CD4-positive, alpha-beta memory T cell (primary cell): ENCODE results near the gene TCF4. TPM values are rescaled to one million over a fixed set of nuclear protein-coding genes. Genes with fewer than 3 reads are reported as not detected.

ENCODE experiments used
- CTCF ChIA-PET: fragments of 350-600 bp; sonication (Branson Sonifier 250); formaldehyde crosslinking; loops from one replicate; lab custom pipeline; 2021; ENCODE audit warnings: inconsistent platforms; ENCODE audit not compliant: partially characterized antibody; lab: Charles Lee
- POLR2A ChIA-PET: fragments of 350-600 bp; sonication (Branson Sonifier 250); formaldehyde crosslinking; loops from one replicate; lab custom pipeline; 2021; ENCODE audit not compliant: partially characterized antibody; lab: Charles Lee
- DNase-seq, 5 donors: peaks; one replicate each; pipeline versions ENCODE4 v3.0.0 to v3.0.0-alpha.2; 2020 to 2022; ENCODE audit warnings: mixed read lengths in 1 of 5
- H3K27ac ChIP-seq: one replicate; pipeline ENCODE4 v1.7.0; 2013; ENCODE audit warnings: low read depth, low read length
- H3K27me3 ChIP-seq: 2 replicates; pipeline ENCODE4 v1.7.0; 2013; ENCODE audit warnings: mild to moderate bottlenecking, low read length, moderate library complexity; ENCODE audit not compliant: insufficient read depth
- H3K36me3 ChIP-seq: 2 replicates; pipeline ENCODE4 v1.7.0; 2013; ENCODE audit warnings: mild to moderate bottlenecking, low read length, moderate library complexity; ENCODE audit not compliant: insufficient read depth
- H3K4me1 ChIP-seq: 2 replicates; pipeline ENCODE4 v1.7.0; 2013; ENCODE audit warnings: mild to moderate bottlenecking, low read length, moderate library complexity; ENCODE audit not compliant: insufficient read depth
- H3K4me3 ChIP-seq, 2 donors: one replicate each; pipeline ENCODE4 v1.7.0; 2013; ENCODE audit warnings: low read length in 2 of 2, mild to moderate bottlenecking in 1 of 2
- H3K9me3 ChIP-seq, 2 donors: one replicate each; pipeline ENCODE4 v1.7.0; 2013; ENCODE audit warnings: low read length in 2 of 2, control low read depth in 1 of 2; ENCODE audit not compliant: control insufficient read depth in 1 of 2
- H3K27ac Mint-ChIP-seq, 7 donors: one replicate each; pipeline ENCODE4 v1.8.0; 2020 to 2021; ENCODE audit warnings: mixed read lengths in 7 of 7, mild to moderate bottlenecking in 6 of 7, inconsistent platforms in 3 of 7, moderate library complexity in 3 of 7
- H3K27me3 Mint-ChIP-seq, 2 donors: one replicate each; pipeline ENCODE4 v1.8.0; 2020 to 2021; ENCODE audit warnings: mixed read lengths in 2 of 2
- H3K36me3 Mint-ChIP-seq, 2 donors: one replicate each; pipeline ENCODE4 v1.8.0; 2020 to 2021; ENCODE audit warnings: mixed read lengths in 2 of 2, inconsistent platforms in 1 of 2, mild to moderate bottlenecking in 1 of 2
- H3K4me1 Mint-ChIP-seq, 4 donors: one replicate each; pipeline ENCODE4 v1.8.0; 2020 to 2021; ENCODE audit warnings: mixed read lengths in 4 of 4, mild to moderate bottlenecking in 1 of 4
- H3K4me3 Mint-ChIP-seq, 8 donors: one replicate each; pipeline ENCODE4 v1.8.0; 2020 to 2021; ENCODE audit warnings: mixed read lengths in 8 of 8, mild to moderate bottlenecking in 7 of 8, moderate library complexity in 6 of 8, inconsistent platforms in 3 of 8
- H3K9me3 Mint-ChIP-seq, 8 donors: one replicate each; pipeline ENCODE4 v1.8.0; 2020 to 2021; ENCODE audit warnings: mixed read lengths in 8 of 8, mild to moderate bottlenecking in 5 of 8, inconsistent platforms in 3 of 8, moderate library complexity in 1 of 8
- intact Hi-C: fragments of 100-400 bp; cut with micrococcal nuclease; formaldehyde crosslinking; loops from one replicate; pipeline ENCODE4 v1.15.1; 2023
- polyA plus RNA-seq, 2 donors: library from polyadenylated mRNA; unstranded; fragments of 300-500 nt; fragmentation: Illumina TruSeq; gene quantifications; one replicate each; pipeline ENCODE4 v1.2.3, GENCODE V29; 2021
- total RNA-seq, 2 experiments: library from RNA; stranded (reverse); gene quantifications; one replicate each; pipeline ENCODE4 v1.2.3, GENCODE V29; 2021

TCF4 gene
- total and polyA plus RNA-seq, 4 experiments from 2014 or later, result 0.11 to 2.2 (median 0.76) TPM

DNA sequence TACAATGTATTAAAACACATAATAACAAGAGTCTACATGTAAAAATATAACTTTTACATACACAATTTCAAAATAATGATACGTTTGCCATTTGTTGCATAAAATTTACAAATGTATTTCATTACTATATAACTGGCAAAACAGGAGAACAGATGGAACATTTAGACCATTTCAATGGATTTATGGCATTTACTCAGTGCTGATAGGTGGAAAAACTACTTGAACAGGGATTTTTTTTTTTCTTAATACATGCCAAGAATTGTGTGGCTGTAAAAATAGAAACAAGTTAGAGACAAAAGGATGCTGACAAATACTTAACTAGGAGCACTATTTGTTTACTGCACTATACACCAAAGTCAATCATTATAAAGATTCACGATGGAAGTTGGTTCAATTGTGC lies 361.9 kb downstream of the TCF4 start:
- CTCF ChIA-PET, result interaction anchor here (1.7 kb wide), 1 partner anchor 9 kb away, joined by 6 read pairs; no protein-coding TSS in a partner anchor
- H3K9me3 ChIP-seq, result no peaks in the 10 kb centered on the region
- no peak for DNase-seq
- intact Hi-C loops, result no loop called here
- H3K36me3 Mint-ChIP-seq, result no peaks in the 10 kb centered on the region
- no peak overlapping the region for H3K4me3 ChIP-seq
- H3K9me3 Mint-ChIP-seq, result no peaks in the 10 kb centered on the region
- no peak overlapping the region for H3K27ac ChIP-seq
- H3K27ac Mint-ChIP-seq, result no peak overlapping the region
- H3K27me3 ChIP-seq, result no peaks in the 10 kb centered on the region
- no peaks in the 10 kb centered on the region for H3K4me1 ChIP-seq
- H3K4me3 Mint-ChIP-seq, result no peak overlapping the region
- H3K27me3 Mint-ChIP-seq, result peaks cover 1% of the 10 kb centered on the region in 2 donors
- no peaks in the 10 kb centered on the region for H3K36me3 ChIP-seq
- POLR2A ChIA-PET, result no interaction called here
- no peaks in the 10 kb centered on the region for H3K4me1 Mint-ChIP-seq

DNA sequence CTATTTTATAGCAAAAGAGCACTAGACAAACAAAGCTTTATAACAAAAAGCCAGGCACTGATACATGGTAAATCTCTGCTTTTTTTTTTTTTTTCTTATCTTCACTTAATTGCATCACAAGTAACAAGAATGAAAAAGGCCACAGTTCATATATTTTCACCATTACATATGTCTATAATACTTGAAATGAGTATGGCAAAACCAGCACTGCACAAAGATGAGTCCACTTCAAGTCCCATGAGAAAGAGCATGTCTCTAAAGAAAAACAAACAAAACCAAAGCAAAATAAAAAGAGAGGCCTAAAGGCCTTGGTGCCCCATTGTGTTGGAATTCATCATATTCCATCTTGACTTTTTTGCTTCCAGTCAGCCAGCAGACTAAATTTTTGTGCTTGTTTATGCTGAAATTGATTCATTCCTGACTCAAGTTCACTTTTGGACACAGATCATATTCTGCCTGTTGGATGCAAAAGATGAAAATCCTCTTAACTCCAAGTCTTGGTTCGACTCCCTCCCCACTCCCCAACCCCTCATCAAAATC lies 363.8 kb downstream of the TCF4 start:
- DNase-seq, result no peak
- Histone ChIP-seq H3K36me3 (no peaks in the 10 kb centered on the region), H3K27ac (no peak overlapping the region), H3K9me3 (no peaks in the 10 kb centered on the region), H3K4me1 (no peaks in the 10 kb centered on the region), H3K4me3 (no peak overlapping the region), H3K27me3 (no peaks in the 10 kb centered on the region)
- Mint-ChIP-seq H3K36me3 (no peaks in the 10 kb centered on the region), H3K9me3 (peaks cover 0 to 5% (median 0%) of the 10 kb centered on the region in 8 donors), H3K4me3 (no peak overlapping the region), H3K27me3 (peaks cover 1% of the 10 kb centered on the region in 2 donors), H3K4me1 (no peaks in the 10 kb centered on the region), H3K27ac (no peak overlapping the region)
- intact Hi-C loops, result no loop called here
- POLR2A ChIA-PET, result no interaction called here
- CTCF ChIA-PET, result no interaction called here

DNA sequence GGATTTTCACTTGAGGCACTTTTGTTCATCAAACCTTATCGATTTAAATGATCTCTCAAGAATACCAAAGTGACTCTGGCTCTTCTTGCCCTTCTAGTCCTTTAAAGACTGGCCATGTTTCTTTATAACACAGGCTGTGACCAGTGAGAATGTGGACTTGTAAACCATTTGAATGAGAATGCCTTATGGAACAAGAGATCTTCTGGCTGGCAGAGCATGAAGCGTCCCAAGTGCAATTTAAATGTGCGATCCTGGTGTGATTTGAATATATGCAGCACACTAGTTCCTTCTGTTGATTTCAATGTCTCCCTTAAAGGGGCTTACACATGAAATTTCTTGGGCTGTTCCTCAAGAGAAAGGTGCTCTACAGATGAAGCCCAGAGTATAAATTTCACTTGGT lies 366.4 kb downstream of the TCF4 start:
- H3K27ac Mint-ChIP-seq, result no peak overlapping the region
- peaks cover 0 to 5% (median 0%) of the 10 kb centered on the region in 8 donors for H3K9me3 Mint-ChIP-seq
- ChIA-PET CTCF (no interaction called here), POLR2A (no interaction called here)
- no peaks in the 10 kb centered on the region for H3K4me1 Mint-ChIP-seq
- Histone ChIP-seq H3K36me3 (no peaks in the 10 kb centered on the region), H3K9me3 (no peaks in the 10 kb centered on the region), H3K27me3 (no peaks in the 10 kb centered on the region), H3K4me3 (no peak overlapping the region), H3K4me1 (no peaks in the 10 kb centered on the region), H3K27ac (no peak overlapping the region)
- intact Hi-C loops, result no loop called here
- no peaks in the 10 kb centered on the region for H3K36me3 Mint-ChIP-seq
- H3K27me3 Mint-ChIP-seq, result peaks cover 0 to 1% of the 10 kb centered on the region in 2 donors
- no peak for DNase-seq
- no peak overlapping the region for H3K4me3 Mint-ChIP-seq

DNA sequence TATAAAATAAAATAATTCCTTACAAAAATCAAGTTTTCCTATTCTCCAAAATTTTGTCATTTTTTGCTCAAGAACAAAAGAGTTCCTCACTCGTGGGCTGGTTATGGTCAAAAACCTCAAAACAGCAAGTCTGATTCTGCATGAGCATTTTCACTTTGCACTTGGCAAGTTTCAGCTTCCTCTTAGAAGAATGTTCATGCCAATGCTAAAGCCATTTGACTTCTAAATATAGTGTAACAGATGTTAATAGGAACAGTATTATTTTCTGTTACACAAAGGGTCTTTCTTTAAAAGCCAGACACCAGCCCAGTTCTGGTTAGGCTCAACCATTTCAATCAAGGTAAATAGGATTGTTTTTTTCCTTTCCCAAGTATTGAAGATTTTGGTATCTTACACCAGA lies 367.5 kb downstream of the TCF4 start:
- no peaks in the 10 kb centered on the region for H3K27me3 ChIP-seq
- H3K27ac ChIP-seq, result no peak overlapping the region
- H3K27ac Mint-ChIP-seq, result no peak overlapping the region
- H3K27me3 Mint-ChIP-seq, result peaks cover 0 to 1% of the 10 kb centered on the region in 2 donors
- no peaks in the 10 kb centered on the region for H3K36me3 Mint-ChIP-seq
- peaks cover 0 to 5% (median 0%) of the 10 kb centered on the region in 8 donors for H3K9me3 Mint-ChIP-seq
- no peak for DNase-seq
- ChIA-PET CTCF (no interaction called here), POLR2A (no interaction called here)
- no peak overlapping the region for H3K4me3 Mint-ChIP-seq
- H3K4me1 ChIP-seq, result no peaks in the 10 kb centered on the region
- H3K4me3 ChIP-seq, result no peak overlapping the region
- H3K4me1 Mint-ChIP-seq, result no peaks in the 10 kb centered on the region
- H3K36me3 ChIP-seq, result no peaks in the 10 kb centered on the region
- intact Hi-C loops, result no loop called here
- no peaks in the 10 kb centered on the region for H3K9me3 ChIP-seq

DNA sequence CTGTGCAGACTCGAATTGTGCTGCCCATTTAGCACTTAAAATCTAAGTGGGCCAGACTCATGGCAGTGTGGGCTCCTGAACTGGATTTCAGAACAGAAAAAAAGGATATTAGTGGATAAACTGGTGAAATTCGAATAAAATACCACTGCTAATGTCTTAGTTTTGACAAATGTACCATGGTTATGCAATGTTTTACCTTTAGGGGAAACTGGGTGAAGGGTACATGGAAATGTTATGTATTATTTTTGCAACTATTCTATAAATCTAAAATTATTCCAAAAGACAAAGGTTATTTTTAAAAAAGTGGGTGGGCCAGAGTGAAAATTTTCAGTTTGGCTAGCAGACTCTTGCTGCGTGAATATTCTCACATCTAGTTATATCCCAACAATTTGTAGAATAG lies 368.2 kb downstream of the TCF4 start:
- intact Hi-C loops, result no loop called here
- peaks cover 0 to 5% (median under 1%) of the 10 kb centered on the region in 8 donors for H3K9me3 Mint-ChIP-seq
- Histone ChIP-seq H3K36me3 (no peaks in the 10 kb centered on the region), H3K4me3 (no peak overlapping the region), H3K4me1 (no peaks in the 10 kb centered on the region), H3K27ac (no peak overlapping the region), H3K27me3 (no peaks in the 10 kb centered on the region), H3K9me3 (no peaks in the 10 kb centered on the region)
- no peak for DNase-seq
- no peak overlapping the region for H3K4me3 Mint-ChIP-seq
- H3K27me3 Mint-ChIP-seq, result peaks cover 0 to 1% of the 10 kb centered on the region in 2 donors
- no peak overlapping the region for H3K27ac Mint-ChIP-seq
- CTCF ChIA-PET, result no interaction called here
- POLR2A ChIA-PET, result no interaction called here
- no peaks in the 10 kb centered on the region for H3K4me1 Mint-ChIP-seq
- no peaks in the 10 kb centered on the region for H3K36me3 Mint-ChIP-seq

DNA sequence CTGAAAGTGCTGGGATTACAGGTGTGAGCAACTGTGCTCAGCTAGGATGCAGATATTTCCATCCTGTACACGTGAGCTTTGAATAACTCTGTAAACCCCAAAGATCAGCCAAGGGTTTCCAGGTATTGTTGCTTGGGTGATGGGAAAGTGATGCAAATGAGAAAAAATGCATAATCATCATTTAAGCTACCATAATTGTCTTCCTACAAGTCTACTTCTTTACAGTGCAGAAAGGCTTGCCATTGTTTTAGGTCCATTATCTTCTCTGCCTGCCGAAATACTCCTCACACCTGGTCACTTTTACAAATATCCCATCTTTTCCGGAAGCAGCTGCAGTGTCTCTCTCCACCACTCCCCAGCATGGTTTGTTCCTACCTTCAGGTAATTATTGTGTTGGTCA lies 368.9 kb downstream of the TCF4 start:
- H3K27me3 ChIP-seq, result no peaks in the 10 kb centered on the region
- H3K4me3 ChIP-seq, result no peak overlapping the region
- POLR2A ChIA-PET, result no interaction called here
- H3K4me1 ChIP-seq, result no peaks in the 10 kb centered on the region
- intact Hi-C loops, result no loop called here
- no peak for DNase-seq
- peaks cover 0 to 5% (median under 1%) of the 10 kb centered on the region in 8 donors for H3K9me3 Mint-ChIP-seq
- no peaks in the 10 kb centered on the region for H3K36me3 ChIP-seq
- H3K4me3 Mint-ChIP-seq, result no peak overlapping the region
- H3K27ac ChIP-seq, result no peak overlapping the region
- no peaks in the 10 kb centered on the region for H3K4me1 Mint-ChIP-seq
- no peaks in the 10 kb centered on the region for H3K9me3 ChIP-seq
- no peak overlapping the region for H3K27ac Mint-ChIP-seq
- CTCF ChIA-PET, result no interaction called here
- H3K27me3 Mint-ChIP-seq, result peaks cover 0 to 1% of the 10 kb centered on the region in 2 donors
- no peaks in the 10 kb centered on the region for H3K36me3 Mint-ChIP-seq

DNA sequence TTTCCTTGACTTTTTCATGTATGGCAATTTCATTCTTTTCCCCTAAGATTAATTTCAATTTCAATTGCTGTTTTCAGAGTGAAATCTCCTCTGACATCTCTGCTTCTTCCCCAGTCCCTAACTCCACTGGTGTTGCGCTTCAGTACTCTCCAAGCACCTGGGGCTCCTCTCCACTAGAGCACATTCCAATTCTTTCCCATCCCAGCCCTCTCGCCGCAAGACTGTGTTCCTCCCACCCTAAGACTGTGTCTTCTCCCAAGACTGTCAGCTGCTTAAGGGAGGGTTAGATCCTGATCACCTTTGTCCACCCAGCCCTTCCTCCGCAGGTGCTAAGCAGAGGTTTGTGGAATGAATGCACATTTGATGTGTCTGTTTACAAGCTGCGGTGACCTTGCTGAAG lies 373.0 kb downstream of the TCF4 start:
- Histone ChIP-seq H3K4me1 (no peaks in the 10 kb centered on the region), H3K27ac (no peak overlapping the region), H3K27me3 (no peaks in the 10 kb centered on the region), H3K36me3 (no peaks in the 10 kb centered on the region), H3K4me3 (no peak overlapping the region), H3K9me3 (no peaks in the 10 kb centered on the region)
- Mint-ChIP-seq H3K27ac (no peak overlapping the region), H3K4me1 (no peaks in the 10 kb centered on the region), H3K4me3 (no peak overlapping the region), H3K9me3 (peaks cover 0 to 5% (median 3%) of the 10 kb centered on the region in 8 donors), H3K27me3 (no peaks in the 10 kb centered on the region), H3K36me3 (no peaks in the 10 kb centered on the region)
- POLR2A ChIA-PET, result no interaction called here
- intact Hi-C loops, result no loop called here
- DNase-seq, result no peak
- CTCF ChIA-PET, result no interaction called here

DNA sequence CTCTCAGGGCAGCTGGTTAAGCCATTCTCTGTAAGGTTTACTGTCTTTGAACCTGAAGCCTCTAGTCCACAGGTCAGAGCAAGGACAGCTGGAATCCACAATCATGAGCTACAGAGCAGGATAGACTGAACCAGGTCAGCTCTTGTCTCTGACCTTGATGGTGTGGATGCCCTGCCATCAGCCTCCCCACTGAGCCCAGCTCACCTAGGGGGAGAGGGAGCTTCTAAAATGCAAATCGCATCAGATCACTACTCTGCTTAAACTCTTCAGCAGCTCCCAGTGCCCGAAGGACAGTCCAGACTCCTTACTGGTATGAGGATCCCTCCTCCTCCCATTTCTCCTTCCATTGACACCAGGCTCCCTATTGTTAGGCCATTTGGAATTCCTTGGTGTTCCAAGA lies 373.5 kb downstream of the TCF4 start:
- CTCF ChIA-PET, result no interaction called here
- H3K4me3 ChIP-seq, result no peak overlapping the region
- no peaks in the 10 kb centered on the region for H3K27me3 Mint-ChIP-seq
- no peaks in the 10 kb centered on the region for H3K27me3 ChIP-seq
- H3K27ac Mint-ChIP-seq, result no peak overlapping the region
- H3K27ac ChIP-seq, result no peak overlapping the region
- no peak overlapping the region for H3K4me3 Mint-ChIP-seq
- intact Hi-C loops, result no loop called here
- no peak for DNase-seq
- H3K4me1 Mint-ChIP-seq, result no peaks in the 10 kb centered on the region
- H3K9me3 Mint-ChIP-seq, result peaks cover 0 to 5% (median 3%) of the 10 kb centered on the region in 8 donors
- no peaks in the 10 kb centered on the region for H3K4me1 ChIP-seq
- H3K36me3 Mint-ChIP-seq, result no peaks in the 10 kb centered on the region
- H3K9me3 ChIP-seq, result no peaks in the 10 kb centered on the region
- POLR2A ChIA-PET, result no interaction called here
- no peaks in the 10 kb centered on the region for H3K36me3 ChIP-seq
